ENCODE results near the gene SIRPA.

SIRPA gene

DNA sequence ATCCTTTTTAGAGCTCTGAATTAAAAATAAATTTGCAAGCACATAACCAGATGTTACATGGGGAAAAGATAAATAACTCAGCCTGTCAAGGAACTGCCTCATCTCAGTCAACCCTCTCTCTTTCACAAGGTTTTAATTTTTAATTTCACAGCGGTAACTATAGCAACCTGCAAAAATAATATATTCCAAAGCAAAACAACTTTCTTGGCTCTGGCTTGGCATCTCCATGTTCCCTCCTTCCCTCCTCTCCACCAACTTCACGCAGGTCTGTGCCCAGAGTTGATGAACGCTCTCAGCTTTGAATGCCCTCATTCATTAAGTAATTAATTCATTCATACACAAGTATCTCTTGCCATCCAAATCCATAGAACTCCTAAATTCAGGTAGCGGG lies 32.5 kb upstream of the SIRPA start:
- Histone ChIP-seq H3K4me3 (ENCODE audit: low read length) (no peak overlapping the region), H3K9me3 (ENCODE audit: insufficient read depth, low read length) (no peaks in the 10 kb centered on the region), H3K79me2 (ENCODE audit: low read length) (no peaks in the 10 kb centered on the region), H3K4me1 (ENCODE audit: low read length) (peaks cover 9% of the 10 kb centered on the region), H3K9ac (ENCODE audit: low read length) (no peak overlapping the region), H3K27ac (ENCODE audit: low read length) (no peak overlapping the region), H3K4me2 (ENCODE audit: low read length) (no peak overlapping the region), H3K27me3 (ENCODE audit: low read depth, low read length) (peaks cover 84% of the 10 kb centered on the region), H3K36me3 (replicated peaks; ENCODE audit: low read depth, low read length) (no peaks in the 10 kb centered on the region), H4K20me1 (ENCODE audit: insufficient read depth, low read length) (no peaks in the 10 kb centered on the region), H2AFZ (ENCODE audit: low read depth, low read length) (no peak overlapping the region)
- TF ChIP-seq, protein P1, sequence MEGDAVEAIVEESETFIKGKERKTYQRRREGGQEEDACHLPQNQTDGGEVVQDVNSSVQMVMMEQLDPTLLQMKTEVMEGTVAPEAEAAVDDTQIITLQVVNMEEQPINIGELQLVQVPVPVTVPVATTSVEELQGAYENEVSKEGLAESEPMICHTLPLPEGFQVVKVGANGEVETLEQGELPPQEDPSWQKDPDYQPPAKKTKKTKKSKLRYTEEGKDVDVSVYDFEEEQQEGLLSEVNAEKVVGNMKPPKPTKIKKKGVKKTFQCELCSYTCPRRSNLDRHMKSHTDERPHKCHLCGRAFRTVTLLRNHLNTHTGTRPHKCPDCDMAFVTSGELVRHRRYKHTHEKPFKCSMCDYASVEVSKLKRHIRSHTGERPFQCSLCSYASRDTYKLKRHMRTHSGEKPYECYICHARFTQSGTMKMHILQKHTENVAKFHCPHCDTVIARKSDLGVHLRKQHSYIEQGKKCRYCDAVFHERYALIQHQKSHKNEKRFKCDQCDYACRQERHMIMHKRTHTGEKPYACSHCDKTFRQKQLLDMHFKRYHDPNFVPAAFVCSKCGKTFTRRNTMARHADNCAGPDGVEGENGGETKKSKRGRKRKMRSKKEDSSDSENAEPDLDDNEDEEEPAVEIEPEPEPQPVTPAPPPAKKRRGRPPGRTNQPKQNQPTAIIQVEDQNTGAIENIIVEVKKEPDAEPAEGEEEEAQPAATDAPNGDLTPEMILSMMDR (IDR thresholded peaks at IDR 0.05; ENCODE audit: low read depth, low read length), result no peak
- no peak for TF ChIP-seq EZH2phosphoT487 (IDR thresholded peaks at IDR 0.05; ENCODE audit: low read depth)

DNA sequence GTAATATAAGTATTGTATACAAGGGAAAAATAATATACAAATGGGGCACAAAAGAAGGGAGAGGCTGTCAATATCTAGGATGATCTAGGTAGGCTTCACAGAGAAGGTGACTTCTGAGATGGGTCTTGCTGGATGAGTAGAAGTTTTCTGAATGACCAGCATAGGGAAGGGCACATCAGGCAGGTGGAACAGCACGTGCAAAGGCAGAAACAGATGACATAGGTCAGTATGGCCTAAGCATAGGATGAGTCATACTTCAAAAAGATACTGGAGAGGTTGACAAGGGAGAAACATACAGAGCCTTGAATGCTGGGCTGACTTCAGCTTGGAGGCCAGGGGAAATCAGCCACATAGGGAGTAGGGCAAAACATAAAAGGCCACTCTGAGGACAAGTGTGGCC lies 31.9 kb upstream of the SIRPA start:
- no peak overlapping the region for H2AFZ ChIP-seq (ENCODE audit: low read depth, low read length)
- no peaks in the 10 kb centered on the region for H3K79me2 ChIP-seq (ENCODE audit: low read length)
- no peak for TF ChIP-seq EZH2phosphoT487 (IDR thresholded peaks at IDR 0.05; ENCODE audit: low read depth)
- TF ChIP-seq, protein P1 (IDR thresholded peaks at IDR 0.05; ENCODE audit: low read depth, low read length), result no peak
- peaks cover 9% of the 10 kb centered on the region for H3K4me1 ChIP-seq (ENCODE audit: low read length)
- H3K9ac ChIP-seq (ENCODE audit: low read length), result no peak overlapping the region
- H3K27ac ChIP-seq (ENCODE audit: low read length), result no peak overlapping the region
- no peak overlapping the region for H3K4me2 ChIP-seq (ENCODE audit: low read length)
- H4K20me1 ChIP-seq (ENCODE audit: insufficient read depth, low read length), result no peaks in the 10 kb centered on the region
- H3K36me3 ChIP-seq (replicated peaks; ENCODE audit: low read depth, low read length), result no peaks in the 10 kb centered on the region
- H3K9me3 ChIP-seq (ENCODE audit: insufficient read depth, low read length), result no peaks in the 10 kb centered on the region
- peaks cover 89% of the 10 kb centered on the region for H3K27me3 ChIP-seq (ENCODE audit: low read depth, low read length)
- H3K4me3 ChIP-seq (ENCODE audit: low read length), result no peak overlapping the region

DNA sequence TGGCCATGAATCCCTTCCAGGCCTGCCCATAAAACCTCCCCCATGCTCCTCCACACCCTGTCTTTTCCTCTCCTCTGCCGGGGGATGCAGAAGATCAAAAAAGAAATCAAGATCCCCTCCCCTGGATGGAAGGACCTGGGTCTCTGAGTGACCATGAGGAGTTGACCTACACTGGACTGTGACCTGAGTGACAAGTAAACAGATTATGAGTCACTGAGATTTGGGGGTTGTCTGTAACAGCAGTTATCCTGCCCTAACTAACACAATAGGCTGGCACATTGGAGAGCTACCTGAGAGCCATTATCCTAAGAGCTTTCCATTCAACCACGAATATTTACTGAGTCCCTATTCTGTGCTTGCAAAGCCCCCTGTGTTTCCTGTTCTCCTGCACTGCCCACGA lies 28.4 kb upstream of the SIRPA start:
- peaks cover 41% of the 10 kb centered on the region for H3K4me1 ChIP-seq (ENCODE audit: low read length)
- no peaks in the 10 kb centered on the region for H3K36me3 ChIP-seq (replicated peaks; ENCODE audit: low read depth, low read length)
- H3K79me2 ChIP-seq (ENCODE audit: low read length), result no peaks in the 10 kb centered on the region
- H3K27ac ChIP-seq (ENCODE audit: low read length), result no peak overlapping the region
- H3K9me3 ChIP-seq (ENCODE audit: insufficient read depth, low read length), result no peaks in the 10 kb centered on the region
- no peak overlapping the region for H2AFZ ChIP-seq (ENCODE audit: low read depth, low read length)
- no peak overlapping the region for H3K4me2 ChIP-seq (ENCODE audit: low read length)
- TF ChIP-seq, protein P1 (IDR thresholded peaks at IDR 0.05; ENCODE audit: low read depth, low read length), result no peak
- TF ChIP-seq EZH2phosphoT487 (IDR thresholded peaks at IDR 0.05; ENCODE audit: low read depth), result no peak
- H4K20me1 ChIP-seq (ENCODE audit: insufficient read depth, low read length), result no peaks in the 10 kb centered on the region
- peaks cover 83% of the 10 kb centered on the region for H3K27me3 ChIP-seq (ENCODE audit: low read depth, low read length)
- no peak overlapping the region for H3K4me3 ChIP-seq (ENCODE audit: low read length)
- no peak overlapping the region for H3K9ac ChIP-seq (ENCODE audit: low read length)

DNA sequence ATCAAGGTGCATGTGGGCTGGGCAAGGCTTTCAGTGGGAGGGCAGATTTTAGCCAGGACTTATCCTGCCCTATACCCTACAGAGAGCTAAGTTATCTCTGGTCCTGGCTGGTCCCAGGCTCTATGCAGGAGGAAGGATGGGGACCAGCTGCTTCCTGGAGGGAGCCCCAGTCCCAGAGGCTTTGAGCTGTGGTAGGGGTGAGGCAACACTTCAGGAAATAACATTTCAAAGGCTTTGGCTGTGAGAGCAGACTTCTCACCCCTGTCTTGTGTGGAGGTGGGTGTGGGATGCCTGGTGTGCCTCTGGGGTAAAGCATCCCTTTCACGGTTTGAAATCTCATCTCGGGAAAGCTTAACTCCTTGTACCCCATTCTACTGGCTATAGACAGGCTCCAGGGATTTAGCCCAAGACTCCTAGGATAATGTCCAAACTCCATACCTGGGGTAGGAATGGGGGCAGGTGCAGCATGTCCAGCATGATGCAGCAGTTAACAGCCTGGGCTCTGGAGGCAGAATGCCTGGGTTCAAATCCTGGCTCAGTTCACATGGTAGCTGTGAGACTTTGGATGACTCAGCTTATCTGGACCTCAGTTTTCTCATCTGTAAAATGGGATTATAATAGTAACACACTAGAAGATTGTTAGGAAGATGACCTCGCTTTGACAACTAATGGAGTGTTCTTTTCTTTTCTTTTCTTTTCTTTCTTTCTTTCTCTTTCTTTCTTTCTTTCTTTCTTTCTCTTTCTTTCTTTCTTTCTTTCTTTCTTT lies 27.5 kb upstream of the SIRPA start:
- H3K27me3 ChIP-seq (ENCODE audit: low read depth, low read length), result peaks cover 83% of the 10 kb centered on the region
- H3K9ac ChIP-seq (ENCODE audit: low read length), result no peak overlapping the region
- no peaks in the 10 kb centered on the region for H3K9me3 ChIP-seq (ENCODE audit: insufficient read depth, low read length)
- peaks cover 46% of the 10 kb centered on the region for H3K4me1 ChIP-seq (ENCODE audit: low read length)
- no peaks in the 10 kb centered on the region for H3K79me2 ChIP-seq (ENCODE audit: low read length)
- H2AFZ ChIP-seq (ENCODE audit: low read depth, low read length), result no peak overlapping the region
- no peak overlapping the region for H3K4me3 ChIP-seq (ENCODE audit: low read length)
- TF ChIP-seq, protein P1 (IDR thresholded peaks at IDR 0.05; ENCODE audit: low read depth, low read length), result no peak
- no peak for TF ChIP-seq EZH2phosphoT487 (IDR thresholded peaks at IDR 0.05; ENCODE audit: low read depth)
- H3K36me3 ChIP-seq (replicated peaks; ENCODE audit: low read depth, low read length), result no peaks in the 10 kb centered on the region
- H4K20me1 ChIP-seq (ENCODE audit: insufficient read depth, low read length), result no peaks in the 10 kb centered on the region
- H3K27ac ChIP-seq (ENCODE audit: low read length), result no peak overlapping the region
- H3K4me2 ChIP-seq (ENCODE audit: low read length), result no peak overlapping the region
